Measurements from ENCODE around the gene ZNF860.

Gene ZNF860

GRCh38 chr3:31977736-31978135, 3.8 kb upstream of the ZNF860 start:
- in situ Hi-C loops (cut with MboI; ENCODE audit: low sequenced_read_pairs, unreplicated experiment): no loop called here
- TF ChIP-seq CTCF (IDR thresholded peaks at IDR 0.05; ENCODE audit: borderline replicate concordance, control extremely low read depth, extremely low read depth, insufficient read depth, missing control alignments): no peak
- DNase-seq (ENCODE audit: low spot score): no peak

- in situ Hi-C loops (cut with MboI; ENCODE audit: low sequenced_read_pairs, unreplicated experiment): no loop called here
- no peak for TF ChIP-seq CTCF (IDR thresholded peaks at IDR 0.05; ENCODE audit: borderline replicate concordance, control extremely low read depth, extremely low read depth, insufficient read depth, missing control alignments)
- no peak for DNase-seq (ENCODE audit: low spot score)
Observed at GRCh38 chr3:31978553-31978952, 3.0 kb upstream of the ZNF860 start.

- TF ChIP-seq CTCF (IDR thresholded peaks at IDR 0.05; ENCODE audit: borderline replicate concordance, control extremely low read depth, extremely low read depth, insufficient read depth, missing control alignments): no peak
- peak; percentile 55 for DNase-seq (ENCODE audit: low spot score)
- in situ Hi-C loops (cut with MboI; ENCODE audit: low sequenced_read_pairs, unreplicated experiment): no loop called here
Observed at GRCh38 chr3:31979001-31979697, 2.4 kb upstream of the ZNF860 start.

GRCh38 chr3:31980530-31981205, 882 bp upstream of the ZNF860 start:
- DNase-seq (ENCODE audit: low spot score): peak; percentile 57
- in situ Hi-C loops (cut with MboI; ENCODE audit: low sequenced_read_pairs, unreplicated experiment): no loop called here
- TF ChIP-seq CTCF (IDR thresholded peaks at IDR 0.05; ENCODE audit: borderline replicate concordance, control extremely low read depth, extremely low read depth, insufficient read depth, missing control alignments): no peak

GRCh38 chr3:31984321-31984720, 2.8 kb downstream of the ZNF860 start:
- in situ Hi-C loops (cut with MboI; ENCODE audit: low sequenced_read_pairs, unreplicated experiment): no loop called here
- no peak for DNase-seq (ENCODE audit: low spot score)
- no peak for TF ChIP-seq CTCF (IDR thresholded peaks at IDR 0.05; ENCODE audit: borderline replicate concordance, control extremely low read depth, extremely low read depth, insufficient read depth, missing control alignments)

GRCh38 chr3:31985831-31986230, 4.3 kb downstream of the ZNF860 start:
- no peak for DNase-seq (ENCODE audit: low spot score)
- TF ChIP-seq CTCF (IDR thresholded peaks at IDR 0.05; ENCODE audit: borderline replicate concordance, control extremely low read depth, extremely low read depth, insufficient read depth, missing control alignments): no peak
- in situ Hi-C loops (cut with MboI; ENCODE audit: low sequenced_read_pairs, unreplicated experiment): no loop called here

Measured in GM13976 (cell line).